Brain microvascular endothelial cell (primary cell): ENCODE measurements around the gene CDHR2.

Experiments
- DNase-seq: peaks from one replicate; pipeline ENCODE4 v3.0.0-alpha.2; 2020
- H3K27ac ChIP-seq: fragments of 250-450 bp; sonication (Bioruptor Pico); 2 replicates; pipeline ENCODE4 v1.5.1; 2020; ENCODE audit warnings: mild to moderate bottlenecking, moderate library complexity
- H3K27me3 ChIP-seq: fragments of 250-450 bp; sonication (Bioruptor Pico); replicated peaks from 2 replicates; pipeline ENCODE4 v1.5.1; 2020; ENCODE audit warnings: mild to moderate bottlenecking
- H3K36me3 ChIP-seq: fragments of 250-450 bp; sonication (Bioruptor Pico); replicated peaks from 2 replicates; pipeline ENCODE4 v1.5.1; 2020; ENCODE audit warnings: mild to moderate bottlenecking
- H3K4me3 ChIP-seq: 2 replicates; pipeline ENCODE4 v1.5.1; 2011; ENCODE audit warnings: low read depth, mild to moderate bottlenecking, control low read depth, low read length, moderate library complexity
- CTCF ChIP-seq: IDR thresholded peaks from 2 replicates; pipeline ENCODE4 v1.5.1; 2011; ENCODE audit warnings: low read depth, mild to moderate bottlenecking, moderate library complexity, low read length, control low read depth, inconsistent platforms; ENCODE audit errors: missing control alignments
- in situ Hi-C: cut with HindIII; loops from 2 replicates; pipeline ENCODE4 v1.10.0; 2017; ENCODE audit warnings: low sequenced_read_pairs, low pct_ligation_motif_present

The CDHR2 gene

DNA sequence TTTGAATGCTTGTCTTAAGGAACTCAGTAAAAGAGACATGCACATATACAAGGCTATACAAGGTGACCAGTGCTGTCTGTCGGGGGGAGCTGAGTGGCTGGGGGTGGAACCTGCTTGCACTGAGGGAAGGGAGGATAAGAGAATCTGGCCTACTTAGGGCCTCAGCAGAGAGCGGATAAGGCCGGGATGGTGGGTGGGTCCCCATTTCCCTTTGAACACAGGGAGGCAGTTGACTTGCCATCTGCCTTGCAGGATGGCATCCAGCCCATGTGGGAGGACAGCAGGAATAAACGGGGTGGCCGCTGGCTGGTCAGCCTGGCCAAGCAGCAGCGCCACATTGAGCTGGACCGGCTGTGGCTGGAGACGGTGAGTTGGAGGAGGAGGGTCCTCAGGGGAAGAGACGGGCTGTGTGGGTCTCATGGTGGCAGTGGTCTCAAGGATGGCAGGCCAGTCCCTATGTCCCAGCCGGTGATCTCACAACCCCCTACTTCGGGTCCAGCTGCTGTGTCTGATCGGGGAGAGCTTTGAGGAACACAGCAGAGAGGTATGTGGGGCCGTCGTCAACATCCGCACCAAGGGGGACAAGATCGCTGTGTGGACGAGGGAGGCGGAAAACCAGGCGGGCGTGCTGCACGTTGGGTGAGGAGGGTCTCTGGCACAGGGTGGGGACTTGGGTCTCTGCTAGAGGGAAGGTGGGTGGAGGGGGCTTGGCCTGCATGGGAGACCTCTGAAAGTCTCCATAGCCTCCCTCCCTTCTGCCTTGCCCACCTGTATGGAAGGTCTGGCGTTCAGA, 95.9 kb downstream of the CDHR2 start:
- Histone ChIP-seq H3K4me3 (no peak overlapping the region), H3K27ac (no peak overlapping the region), H3K27me3 (no peaks in the 10 kb centered on the region), H3K36me3 (no peaks in the 10 kb centered on the region)
- in situ Hi-C loops: no loop called here
- DNase-seq: no peak
- TF ChIP-seq CTCF: no peak
